Stomach smooth muscle (tissue), 2 donors: ENCODE results near the gene TMEM253.

Source experiments
- H3K27ac ChIP-seq: one replicate; pipeline ENCODE4 v1.7.0; 2013; ENCODE audit warnings: mild to moderate bottlenecking, low read length, inconsistent platforms
- H3K27me3 ChIP-seq, 2 donors: one replicate each; pipeline ENCODE4 v1.7.0; 2013; ENCODE audit warnings: low read length in 2 of 2; ENCODE audit not compliant: insufficient read depth in 2 of 2, control insufficient read depth in 1 of 2
- H3K36me3 ChIP-seq, 2 donors: one replicate each; pipeline ENCODE4 v1.7.0; 2013; ENCODE audit warnings: low read length in 2 of 2; ENCODE audit not compliant: control insufficient read depth in 2 of 2, insufficient read depth in 2 of 2
- H3K4me1 ChIP-seq: one replicate; pipeline ENCODE4 v1.7.0; 2013; ENCODE audit warnings: low read length; ENCODE audit not compliant: control insufficient read depth, insufficient read depth
- H3K4me3 ChIP-seq, 2 donors: one replicate each; pipeline ENCODE4 v1.7.0; 2013; ENCODE audit warnings: low read length in 2 of 2
- H3K9ac ChIP-seq, 2 donors: one replicate each; pipeline ENCODE4 v1.7.0; 2013; ENCODE audit warnings: low read length in 2 of 2, mild to moderate bottlenecking in 1 of 2
- H3K9me3 ChIP-seq, 2 donors: one replicate each; pipeline ENCODE4 v1.7.0; 2013; ENCODE audit warnings: low read length in 2 of 2; ENCODE audit not compliant: control insufficient read depth in 2 of 2
- donor health status: healthy.
- donor health status: Pancreatic carcinoma.

Gene TMEM253

GRCh38 chr14:21108791-21109190, 7.9 kb downstream of the TMEM253 start:
- no peak overlapping the region for H3K27ac ChIP-seq
- H3K27me3 ChIP-seq = no peaks in the 10 kb centered on the region
- H3K9ac ChIP-seq = no peak overlapping the region
- no peak overlapping the region for H3K4me3 ChIP-seq
- H3K9me3 ChIP-seq = no peaks in the 10 kb centered on the region
- peaks cover 20% of the 10 kb centered on the region for H3K4me1 ChIP-seq
- H3K36me3 ChIP-seq = no peaks in the 10 kb centered on the region

- no peaks in the 10 kb centered on the region for H3K36me3 ChIP-seq
- H3K27me3 ChIP-seq = no peaks in the 10 kb centered on the region
- no peak overlapping the region for H3K27ac ChIP-seq
- H3K9ac ChIP-seq = no peak overlapping the region
- no peaks in the 10 kb centered on the region for H3K9me3 ChIP-seq
- peaks cover 14% of the 10 kb centered on the region for H3K4me1 ChIP-seq
- H3K4me3 ChIP-seq = no peak overlapping the region
Observed at GRCh38 chr14:21109377-21110138, 8.7 kb downstream of the TMEM253 start.

- no peak overlapping the region for H3K9ac ChIP-seq
Observed at GRCh38 chr14:21112255-21112654, 11.4 kb downstream of the TMEM253 start.

GRCh38 chr14:21113369-21113768, 12.5 kb downstream of the TMEM253 start:
- no peak overlapping the region for H3K9ac ChIP-seq
- no peaks in the 10 kb centered on the region for H3K36me3 ChIP-seq
- H3K27me3 ChIP-seq = no peaks in the 10 kb centered on the region
- no peak overlapping the region for H3K4me3 ChIP-seq
- no peak overlapping the region for H3K27ac ChIP-seq
- no peaks in the 10 kb centered on the region for H3K4me1 ChIP-seq
- H3K9me3 ChIP-seq = no peaks in the 10 kb centered on the region

More at GRCh38 chr14:21112255-21112654, 11.4 kb downstream of the TMEM253 start:
- no peaks in the 10 kb centered on the region for H3K4me1 ChIP-seq
- H3K36me3 ChIP-seq = no peaks in the 10 kb centered on the region
- H3K4me3 ChIP-seq = no peak overlapping the region
- no peaks in the 10 kb centered on the region for H3K9me3 ChIP-seq
- H3K27ac ChIP-seq = no peak overlapping the region
- H3K27me3 ChIP-seq = no peaks in the 10 kb centered on the region

- H3K27ac ChIP-seq = no peak overlapping the region
- H3K27me3 ChIP-seq = no peaks in the 10 kb centered on the region
- no peaks in the 10 kb centered on the region for H3K9me3 ChIP-seq
- no peaks in the 10 kb centered on the region for H3K36me3 ChIP-seq
- H3K4me1 ChIP-seq = no peaks in the 10 kb centered on the region
- H3K4me3 ChIP-seq = no peak overlapping the region
- no peak overlapping the region for H3K9ac ChIP-seq
Observed at GRCh38 chr14:21118933-21119332, 18.1 kb downstream of the TMEM253 start.

- H3K36me3 ChIP-seq = no peaks in the 10 kb centered on the region
- H3K27ac ChIP-seq = no peak overlapping the region
- no peak overlapping the region for H3K4me3 ChIP-seq
- H3K27me3 ChIP-seq = no peaks in the 10 kb centered on the region
- no peak overlapping the region for H3K9ac ChIP-seq
- no peaks in the 10 kb centered on the region for H3K4me1 ChIP-seq
- H3K9me3 ChIP-seq = no peaks in the 10 kb centered on the region
Observed at GRCh38 chr14:21120686-21121085, 19.8 kb downstream of the TMEM253 start.

GRCh38 chr14:21121122-21121521, 20.3 kb downstream of the TMEM253 start:
- H3K36me3 ChIP-seq = no peaks in the 10 kb centered on the region
- no peaks in the 10 kb centered on the region for H3K4me1 ChIP-seq
- no peak overlapping the region for H3K27ac ChIP-seq
- no peaks in the 10 kb centered on the region for H3K27me3 ChIP-seq
- H3K4me3 ChIP-seq = no peak overlapping the region
- no peaks in the 10 kb centered on the region for H3K9me3 ChIP-seq
- no peak overlapping the region for H3K9ac ChIP-seq

GRCh38 chr14:21123429-21123828, 22.6 kb downstream of the TMEM253 start:
- Histone ChIP-seq H3K36me3 (no peaks in the 10 kb centered on the region), H3K27ac (no peak overlapping the region), H3K4me3 (no peak overlapping the region), H3K9ac (no peak overlapping the region), H3K4me1 (no peaks in the 10 kb centered on the region), H3K27me3 (no peaks in the 10 kb centered on the region), H3K9me3 (no peaks in the 10 kb centered on the region)

GRCh38 chr14:21133901-21134300, 33.0 kb downstream of the TMEM253 start:
- H3K36me3 ChIP-seq = no peaks in the 10 kb centered on the region
- H3K4me3 ChIP-seq = no peak overlapping the region
- no peak overlapping the region for H3K9ac ChIP-seq
- H3K27ac ChIP-seq = no peak overlapping the region
- no peaks in the 10 kb centered on the region for H3K9me3 ChIP-seq
- H3K27me3 ChIP-seq = no peaks in the 10 kb centered on the region
- H3K4me1 ChIP-seq = no peaks in the 10 kb centered on the region

GRCh38 chr14:21136024-21136423, 35.2 kb downstream of the TMEM253 start:
- Histone ChIP-seq H3K36me3 (no peaks in the 10 kb centered on the region), H3K4me3 (no peak overlapping the region), H3K9me3 (no peaks in the 10 kb centered on the region), H3K27ac (no peak overlapping the region), H3K27me3 (no peaks in the 10 kb centered on the region), H3K4me1 (no peaks in the 10 kb centered on the region), H3K9ac (no peak overlapping the region)

- Histone ChIP-seq H3K4me1 (no peaks in the 10 kb centered on the region), H3K9me3 (peaks cover 3 to 9% of the 10 kb centered on the region in 2 donors), H3K27me3 (no peaks in the 10 kb centered on the region), H3K4me3 (no peak overlapping the region), H3K9ac (no peak overlapping the region), H3K36me3 (no peaks in the 10 kb centered on the region), H3K27ac (no peak overlapping the region)
Observed at GRCh38 chr14:21142357-21142756, 41.5 kb downstream of the TMEM253 start.
